Stimulated activated CD8-positive, alpha-beta memory T cell treated with anti-CD3 and anti-CD28 coated beads, Interleukin-12 subunit alpha, Interleukin-12 subunit beta, amount 100 ng/mL, for 24 hours (primary cell): ENCODE measurements around the gene MARCHF2.
"Not testable (repeated sequence)": the region's sequence is repeated elsewhere in the genome, so short reads cannot be mapped to it uniquely, and the experiment has no call there.

Source experiments
- DNase-seq: peaks from one replicate; pipeline ENCODE4 v3.0.0-alpha.2; 2020; ENCODE audit errors: extremely low read depth

Gene MARCHF2

GRCh38 chr19:8410718-8411117 lies 2.4 kb upstream of the MARCHF2 start:
- not testable (repeated sequence) for DNase-seq

GRCh38 chr19:8413629-8413995 lies 507 bp downstream of the MARCHF2 start:
- no peak for DNase-seq

- no peak for DNase-seq
These were observed 3.7 kb downstream of the MARCHF2 start for GRCh38 chr19:8416796-8417195.

- DNase-seq = no peak
These were observed 8.7 kb downstream of the MARCHF2 start for GRCh38 chr19:8421484-8422461.

GRCh38 chr19:8423817-8424223 lies 10.7 kb downstream of the MARCHF2 start:
- DNase-seq = no peak

- not testable (repeated sequence) for DNase-seq
These were observed 12.2 kb downstream of the MARCHF2 start for GRCh38 chr19:8425331-8425730.

- DNase-seq = no peak
These were observed 13.2 kb downstream of the MARCHF2 start for GRCh38 chr19:8426283-8426682.

GRCh38 chr19:8429044-8429443 lies 15.9 kb downstream of the MARCHF2 start:
- no peak for DNase-seq

- DNase-seq = no peak
These were observed 16.7 kb downstream of the MARCHF2 start for GRCh38 chr19:8429826-8430225.

- no peak for DNase-seq
These were observed 17.5 kb downstream of the MARCHF2 start for GRCh38 chr19:8430650-8431049.

- DNase-seq = no peak
These were observed 25.1 kb downstream of the MARCHF2 start for GRCh38 chr19:8438236-8438635.

GRCh38 chr19:8441725-8442544 lies 28.8 kb downstream of the MARCHF2 start:
- no peak for DNase-seq

- not testable (repeated sequence) for DNase-seq
These were observed 31.1 kb downstream of the MARCHF2 start for GRCh38 chr19:8444140-8444676.

GRCh38 chr19:8444677-8445487 lies 31.8 kb downstream of the MARCHF2 start, which contains the start of gene HNRNPM:
TSS of gene HNRNPM (plus strand) at chr19:8444975. CDS start at chr19:8444999, 24 bp downstream.
- peak; percentile 100 for DNase-seq

- peak; percentile 9 for DNase-seq
These were observed 32.4 kb downstream of the MARCHF2 start for GRCh38 chr19:8445488-8446001.

- DNase-seq = no peak
These were observed 33.1 kb downstream of the MARCHF2 start for GRCh38 chr19:8446061-8446709.

- DNase-seq = no peak
These were observed 36.7 kb downstream of the MARCHF2 start for GRCh38 chr19:8449830-8450229.

GRCh38 chr19:8451377-8451776 lies 38.3 kb downstream of the MARCHF2 start:
- no peak for DNase-seq

- no peak for DNase-seq
These were observed 38.8 kb downstream of the MARCHF2 start for GRCh38 chr19:8451885-8452284.

- no peak for DNase-seq
These were observed 39.5 kb downstream of the MARCHF2 start for GRCh38 chr19:8452446-8453123.
